K562 (cell line): Measurements from ENCODE around the gene RAB38. TPM values are rescaled to one million over a fixed set of nuclear protein-coding genes. Genes with fewer than 3 reads are reported as not detected.

ENCODE experiments used
- ATAC-seq: fragments of 200-7000 bp; cut with Tn5 transposase; 3 replicates; pipeline ENCODE4 v1.9.1; 2020; ENCODE audit warnings: moderate library complexity
- BruUV-seq: library from RNA; stranded (reverse); fragments of 400-500 nt; replicated peaks from 2 replicates; lab custom pipeline; 2021; lab: Mats Ljungman, UMichigan
- CTCF ChIA-PET: fragments of 300-600 bp; formaldehyde crosslinking; extraction: SDS; loops from one replicate; lab custom pipeline; 2021; ENCODE audit warnings: low intra/inter-chr PET ratio; lab: Yijun Ruan, JAX
- POLR2A ChIA-PET: fragments of 300-600, 350-650 bp; sonication (Branson Sonifier 250); formaldehyde crosslinking; extraction: SDS; loops from one replicate; lab custom pipeline; 2021; ENCODE audit warnings: antibody characterized with exemption, inconsistent platforms; lab: Yijun Ruan, JAX
- DNase-seq, 4 experiments: peaks; one replicate each; pipeline versions ENCODE4 v3.0.0 to v3.0.0-alpha.2; 2011 to 2018; ENCODE audit warnings: low spot score in 3 of 4, mixed read lengths in 3 of 4; ENCODE audit errors: extremely low read depth in 1 of 4
- FAIRE-seq: peaks from 2 replicates; lab custom pipeline; 2011; peaks lifted over from hg19 to GRCh38; lab: Jason Lieb, UNC
- H2AFZ ChIP-seq: 2 replicates; pipeline ENCODE4 v1.6.0; 2011; ENCODE audit warnings: low read depth, low read length, control low read depth, inconsistent platforms
- H3K27ac ChIP-seq: fragments of 200-600 bp; 3 replicates; pipeline ENCODE4 v1.8.0; 2011; ENCODE audit warnings: low read depth, mild to moderate bottlenecking, control low read depth, inconsistent platforms, low read length, moderate library complexity, mixed read lengths; ENCODE audit errors: extremely low read depth
- H3K27me3 ChIP-seq, 2 experiments: fragments of 300-600 bp in 1 of 2; 2 replicates in 1 of 2; 3 replicates in 1 of 2; pipeline versions ENCODE4 v1.6.0 to v1.8.0; 2011; ENCODE audit warnings: inconsistent platforms in 2 of 2, low read length in 2 of 2, mild to moderate bottlenecking in 1 of 2, mixed read lengths in 1 of 2, moderate library complexity in 1 of 2; ENCODE audit not compliant: control insufficient read depth in 2 of 2, insufficient read depth in 2 of 2
- H3K36me3 ChIP-seq: fragments of 300-600 bp; 3 replicates; pipeline ENCODE4 v1.8.0; 2011; ENCODE audit warnings: mild to moderate bottlenecking, low read length, inconsistent platforms; ENCODE audit not compliant: control insufficient read depth, insufficient read depth
- H3K4me1 ChIP-seq, 2 experiments: fragments of 200-600 bp in 1 of 2; replicated peaks in 1 of 2; 2 replicates in 1 of 2; 3 replicates in 1 of 2; pipeline versions ENCODE4 v1.5.1 to v1.8.0; 2011; ENCODE audit warnings: inconsistent platforms in 2 of 2, low read length in 2 of 2, mild to moderate bottlenecking in 1 of 2, mixed read lengths in 1 of 2, moderate library complexity in 1 of 2; ENCODE audit not compliant: control insufficient read depth in 2 of 2, insufficient read depth in 2 of 2
- H3K4me2 ChIP-seq: 2 replicates; pipeline ENCODE4 v1.6.1; 2011; ENCODE audit warnings: low read length, control low read depth, inconsistent platforms, mixed read lengths; ENCODE audit not compliant: insufficient read depth
- H3K4me3 ChIP-seq: fragments of 200-600 bp; sonication (generic), shearing (Covaris generic); 2 replicates; pipeline ENCODE4 v1.5.1; 2016; ENCODE audit warnings: control low read depth, inconsistent platforms
- H3K79me2 ChIP-seq: fragments of 200-600 bp; 3 replicates; pipeline ENCODE4 v1.8.0; 2011; ENCODE audit warnings: low read length, inconsistent platforms; ENCODE audit not compliant: control insufficient read depth, insufficient read depth
- H3K9ac ChIP-seq, 2 experiments: 2 replicates each; pipeline versions ENCODE4 v1.6.0 to v1.6.1; 2011; ENCODE audit warnings: low read depth in 2 of 2, low read length in 2 of 2, control low read depth in 1 of 2, inconsistent platforms in 1 of 2, mild to moderate bottlenecking in 1 of 2, mixed read lengths in 1 of 2; ENCODE audit not compliant: insufficient read depth in 1 of 2
- H3K9me1 ChIP-seq: one replicate; pipeline ENCODE4 v1.6.0; 2011; ENCODE audit warnings: inconsistent platforms, mild to moderate bottlenecking, low read length, moderate library complexity; ENCODE audit not compliant: control insufficient read depth, insufficient read depth
- H3K9me3 ChIP-seq: replicated peaks from 2 replicates; pipeline ENCODE4 v1.5.1; 2011; ENCODE audit warnings: low read depth, low read length, inconsistent platforms; ENCODE audit not compliant: control insufficient read depth, insufficient read depth
- H4K20me1 ChIP-seq: replicated peaks from 2 replicates; pipeline ENCODE4 v1.6.1; 2011; ENCODE audit warnings: low read length, inconsistent platforms, mixed read lengths; ENCODE audit not compliant: control insufficient read depth, insufficient read depth
- BCOR ChIP-seq: fragments of 450-650 bp; IDR thresholded peaks from 2 replicates; pipeline ENCODE4 v1.6.1; 2016
- CCAR2 ChIP-seq: fragments of 200-400 bp; formaldehyde crosslinking; IDR thresholded peaks from 2 replicates; pipeline ENCODE4 v1.6.1; 2017; ENCODE audit warnings: mild to moderate bottlenecking, low read depth, low read length
- DDX20 ChIP-seq: fragments of 450-650 bp; IDR thresholded peaks from 2 replicates; pipeline ENCODE4 v1.6.1; 2016; ENCODE audit warnings: missing genetic modification characterization, low read depth, mild to moderate bottlenecking, missing compliant biosample characterization, moderate library complexity
- HNRNPK ChIP-seq: fragments of 200-400 bp; formaldehyde crosslinking; IDR thresholded peaks from one replicate; pipeline ENCODE4 v1.6.1; 2018; ENCODE audit warnings: mild to moderate bottlenecking, low read depth, low read length; ENCODE audit not compliant: poor library complexity, severe bottlenecking
- KDM1A ChIP-seq, 2 experiments: fragments of 450-650 bp; IDR thresholded peaks; 2 replicates each; pipeline ENCODE4 v1.6.1; 2016; ENCODE audit warnings: mild to moderate bottlenecking in 2 of 2
- PURB ChIP-seq: sonication (generic); formaldehyde crosslinking; IDR thresholded peaks from 2 replicates; pipeline ENCODE4 v1.9.0; 2021; ENCODE audit warnings: low read depth, mild to moderate bottlenecking, missing genetic modification reagents
- SMARCA4 ChIP-seq: fragments of 450-650 bp; IDR thresholded peaks from 2 replicates; pipeline ENCODE4 v1.6.1; 2016
- SUPT5H ChIP-seq: fragments of 450-650 bp; IDR thresholded peaks from 2 replicates; pipeline ENCODE4 v1.6.1; 2016
- TFAM ChIP-seq: fragments of 250-450 bp; sonication (Bioruptor Pico); conservative IDR thresholded peaks from 2 replicates; pipeline ENCODE4 v1.5.0; 2021; ENCODE audit warnings: mild to moderate bottlenecking, moderate library complexity
- ZBTB1 ChIP-seq: sonication (generic); formaldehyde crosslinking; IDR thresholded peaks from 2 replicates; pipeline ENCODE4 v1.8.1; 2023; ENCODE audit warnings: missing genetic modification reagents, low read depth, mild to moderate bottlenecking, borderline replicate concordance
- ZNF354B ChIP-seq: fragments of 250-450 bp; sonication (Bioruptor Pico); IDR thresholded peaks from 2 replicates; pipeline ENCODE4 v1.4.0; 2020
- ZNF766 ChIP-seq: fragments of 200-800 bp; sonication (Bioruptor generic); conservative IDR thresholded peaks from 2 replicates; pipeline ENCODE4 v1.6.1; 2016; ENCODE audit warnings: missing genetic modification characterization, missing compliant biosample characterization
- WGBS: fragments of 100-300 bp; shearing (Covaris generic); methylation state at CpG from one replicate; pipeline ENCODE4 v1.1.6; 2016; ENCODE audit warnings: low coverage, mixed read lengths; ENCODE audit not compliant: insufficient coverage; ENCODE audit errors: missing lambda C conversion rate; 5-methylcytosine and 5-hydroxymethylcytosine counted together
- in situ Hi-C: fragments of 300-500 bp; cut with MboI; formaldehyde crosslinking; loops from 4 replicates; pipeline ENCODE4 v1.15.0; 2018; ENCODE audit warnings: inconsistent platforms, mixed read lengths
- intact Hi-C: fragments of 100-400 bp; cut with micrococcal nuclease; formaldehyde crosslinking; loops from 2 replicates; pipeline ENCODE4 v1.14.2; 2022
- polyA plus RNA-seq, 8 experiments: library from polyadenylated mRNA; depleted of rRNA in 4 of 8; stranded (reverse) in 5 of 8; unstranded in 3 of 8; fragments of >200 nt; fragmentation: Nextera tagmentation in 2 of 8; fragmentation: Illumina TruSeq in 1 of 8; extraction: Ambion mirVana in 2 of 8; extraction: Trizol in 1 of 8; gene quantifications; 2 replicates each; pipeline versions ENCODE4 v1.2.1 to v1.2.3, GENCODE V29; 2011 to 2014; ENCODE audit warnings: inconsistent platforms in 1 of 8, missing spikeins in 1 of 8
- total RNA-seq, 7 experiments: library from RNA; depleted of rRNA in 6 of 7; stranded (reverse); fragments of >200 nt in 6 of 7; fragmentation: Illumina TruSeq in 2 of 7; extraction: Trizol in 2 of 7; gene quantifications; 2 replicates each; pipeline versions ENCODE4 v1.2.1 to v1.2.3, GENCODE V29; 2011 to 2021; ENCODE audit warnings: low replicate concordance in 1 of 7
- TF ChIP-seq, protein P1 (sequence below): fragments of 250-450 bp; sonication (Bioruptor Pico); IDR thresholded peaks from 2 replicates; pipeline ENCODE4 v1.8.0; 2022; ENCODE audit warnings: inconsistent platforms
- TF ChIP-seq, protein P2 (sequence below): sonication (generic); formaldehyde crosslinking; IDR thresholded peaks from 2 replicates; pipeline ENCODE4 v1.8.0; 2022; ENCODE audit warnings: mild to moderate bottlenecking, missing genetic modification reagents
- TF ChIP-seq, protein P3 (sequence below): fragments of 200-800 bp; sonication (Bioruptor generic); IDR thresholded peaks from 2 replicates; pipeline ENCODE4 v1.6.1; 2017; ENCODE audit warnings: missing genetic modification characterization, missing compliant biosample characterization
- TF ChIP-seq, protein P4 (sequence below): sonication (generic); formaldehyde crosslinking; IDR thresholded peaks from 2 replicates; pipeline ENCODE4 v1.8.0; 2022; ENCODE audit warnings: missing genetic modification reagents, mild to moderate bottlenecking, moderate library complexity, borderline replicate concordance
- TF ChIP-seq, protein P5 (sequence below): sonication (generic); formaldehyde crosslinking; IDR thresholded peaks from 2 replicates; pipeline ENCODE4 v1.5.0; 2020; ENCODE audit warnings: missing genetic modification reagents

RAB38 gene
- total and polyA plus RNA-seq, 9 of the 15 experiments (the other 6 are each of a cell fraction or from before 2014, with no cell fraction given), result 0.59 to 2.9 (median 2.2) TPM

DNA sequence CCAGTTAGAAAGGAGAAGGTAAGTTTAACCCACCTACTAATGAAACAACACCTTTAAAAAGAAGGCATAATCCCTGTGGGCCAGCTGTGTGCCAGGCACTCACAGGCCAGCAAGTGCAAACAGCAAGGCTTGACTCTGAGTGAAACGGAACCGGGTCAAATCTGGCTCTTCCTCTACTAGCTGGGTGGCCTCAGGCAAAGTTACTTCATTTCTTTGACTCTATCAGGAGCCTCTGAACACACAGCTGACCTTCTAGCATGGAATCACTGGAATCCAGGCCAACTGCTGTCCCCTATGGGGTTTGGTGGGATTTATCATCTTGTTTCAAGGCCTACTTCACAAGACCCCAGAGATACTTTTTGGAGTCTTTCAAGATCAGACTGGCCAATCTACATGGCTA lies 3.3 kb downstream of the RAB38 start:
- Histone ChIP-seq H3K9me1 (no peaks in the 10 kb centered on the region), H3K79me2 (no peaks in the 10 kb centered on the region), H3K27ac (no peak overlapping the region), H3K36me3 (no peaks in the 10 kb centered on the region), H4K20me1 (no peaks in the 10 kb centered on the region), H3K9me3 (no peaks in the 10 kb centered on the region), H3K9ac (no peak overlapping the region), H3K4me2 (no peak overlapping the region), H3K4me3 (no peak overlapping the region), H3K4me1 (peaks cover 0 to 8% of the 10 kb centered on the region in 2 experiments; a peak in 2 of 5 replicates), H3K27me3 (no peaks in the 10 kb centered on the region), H2AFZ (no peak overlapping the region)
- intact Hi-C loops, result no loop called here
- 0% methylated on average over 2 of the region's 2 CpGs for WGBS
- no TSS peak for BruUV-seq
- ChIA-PET CTCF (no interaction called here), POLR2A (no interaction called here)
- FAIRE-seq (no peak), DNase-seq (no peak), ATAC-seq (no peak)
- in situ Hi-C loops, result no loop called here
- TF ChIP-seq, protein P1, sequence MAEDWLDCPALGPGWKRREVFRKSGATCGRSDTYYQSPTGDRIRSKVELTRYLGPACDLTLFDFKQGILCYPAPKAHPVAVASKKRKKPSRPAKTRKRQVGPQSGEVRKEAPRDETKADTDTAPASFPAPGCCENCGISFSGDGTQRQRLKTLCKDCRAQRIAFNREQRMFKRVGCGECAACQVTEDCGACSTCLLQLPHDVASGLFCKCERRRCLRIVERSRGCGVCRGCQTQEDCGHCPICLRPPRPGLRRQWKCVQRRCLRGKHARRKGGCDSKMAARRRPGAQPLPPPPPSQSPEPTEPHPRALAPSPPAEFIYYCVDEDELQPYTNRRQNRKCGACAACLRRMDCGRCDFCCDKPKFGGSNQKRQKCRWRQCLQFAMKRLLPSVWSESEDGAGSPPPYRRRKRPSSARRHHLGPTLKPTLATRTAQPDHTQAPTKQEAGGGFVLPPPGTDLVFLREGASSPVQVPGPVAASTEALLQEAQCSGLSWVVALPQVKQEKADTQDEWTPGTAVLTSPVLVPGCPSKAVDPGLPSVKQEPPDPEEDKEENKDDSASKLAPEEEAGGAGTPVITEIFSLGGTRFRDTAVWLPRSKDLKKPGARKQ (CRISPR knock-in tag), result no peak
- TF ChIP-seq SUPT5H, result no peak
- TF ChIP-seq PURB (CRISPR knock-in tag), result no peak
- no peak for TF ChIP-seq KDM1A (IDR thresholded peaks at IDR 0.05)
- no peak for TF ChIP-seq ZNF766
- no peak for TF ChIP-seq ZBTB1 (CRISPR knock-in tag)
- TF ChIP-seq SMARCA4, result no peak
- no peak for TF ChIP-seq CCAR2
- no peak for TF ChIP-seq BCOR
- TF ChIP-seq HNRNPK, result no peak
- TF ChIP-seq TFAM (CRISPR knock-in tag), result no peak
- TF ChIP-seq, protein P2, sequence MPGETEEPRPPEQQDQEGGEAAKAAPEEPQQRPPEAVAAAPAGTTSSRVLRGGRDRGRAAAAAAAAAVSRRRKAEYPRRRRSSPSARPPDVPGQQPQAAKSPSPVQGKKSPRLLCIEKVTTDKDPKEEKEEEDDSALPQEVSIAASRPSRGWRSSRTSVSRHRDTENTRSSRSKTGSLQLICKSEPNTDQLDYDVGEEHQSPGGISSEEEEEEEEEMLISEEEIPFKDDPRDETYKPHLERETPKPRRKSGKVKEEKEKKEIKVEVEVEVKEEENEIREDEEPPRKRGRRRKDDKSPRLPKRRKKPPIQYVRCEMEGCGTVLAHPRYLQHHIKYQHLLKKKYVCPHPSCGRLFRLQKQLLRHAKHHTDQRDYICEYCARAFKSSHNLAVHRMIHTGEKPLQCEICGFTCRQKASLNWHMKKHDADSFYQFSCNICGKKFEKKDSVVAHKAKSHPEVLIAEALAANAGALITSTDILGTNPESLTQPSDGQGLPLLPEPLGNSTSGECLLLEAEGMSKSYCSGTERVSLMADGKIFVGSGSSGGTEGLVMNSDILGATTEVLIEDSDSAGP (CRISPR knock-in tag), result no peak
- no peak for TF ChIP-seq DDX20 (tag)
- TF ChIP-seq, protein P3, sequence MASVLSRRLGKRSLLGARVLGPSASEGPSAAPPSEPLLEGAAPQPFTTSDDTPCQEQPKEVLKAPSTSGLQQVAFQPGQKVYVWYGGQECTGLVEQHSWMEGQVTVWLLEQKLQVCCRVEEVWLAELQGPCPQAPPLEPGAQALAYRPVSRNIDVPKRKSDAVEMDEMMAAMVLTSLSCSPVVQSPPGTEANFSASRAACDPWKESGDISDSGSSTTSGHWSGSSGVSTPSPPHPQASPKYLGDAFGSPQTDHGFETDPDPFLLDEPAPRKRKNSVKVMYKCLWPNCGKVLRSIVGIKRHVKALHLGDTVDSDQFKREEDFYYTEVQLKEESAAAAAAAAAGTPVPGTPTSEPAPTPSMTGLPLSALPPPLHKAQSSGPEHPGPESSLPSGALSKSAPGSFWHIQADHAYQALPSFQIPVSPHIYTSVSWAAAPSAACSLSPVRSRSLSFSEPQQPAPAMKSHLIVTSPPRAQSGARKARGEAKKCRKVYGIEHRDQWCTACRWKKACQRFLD (CRISPR knock-in tag), result no peak
- no peak for TF ChIP-seq ZNF354B (CRISPR knock-in tag)
- TF ChIP-seq, protein P4, sequence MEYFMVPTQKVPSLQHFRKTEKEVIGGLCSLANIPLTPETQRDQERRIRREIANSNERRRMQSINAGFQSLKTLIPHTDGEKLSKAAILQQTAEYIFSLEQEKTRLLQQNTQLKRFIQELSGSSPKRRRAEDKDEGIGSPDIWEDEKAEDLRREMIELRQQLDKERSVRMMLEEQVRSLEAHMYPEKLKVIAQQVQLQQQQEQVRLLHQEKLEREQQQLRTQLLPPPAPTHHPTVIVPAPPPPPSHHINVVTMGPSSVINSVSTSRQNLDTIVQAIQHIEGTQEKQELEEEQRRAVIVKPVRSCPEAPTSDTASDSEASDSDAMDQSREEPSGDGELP (CRISPR knock-in tag), result no peak
- TF ChIP-seq, protein P5, sequence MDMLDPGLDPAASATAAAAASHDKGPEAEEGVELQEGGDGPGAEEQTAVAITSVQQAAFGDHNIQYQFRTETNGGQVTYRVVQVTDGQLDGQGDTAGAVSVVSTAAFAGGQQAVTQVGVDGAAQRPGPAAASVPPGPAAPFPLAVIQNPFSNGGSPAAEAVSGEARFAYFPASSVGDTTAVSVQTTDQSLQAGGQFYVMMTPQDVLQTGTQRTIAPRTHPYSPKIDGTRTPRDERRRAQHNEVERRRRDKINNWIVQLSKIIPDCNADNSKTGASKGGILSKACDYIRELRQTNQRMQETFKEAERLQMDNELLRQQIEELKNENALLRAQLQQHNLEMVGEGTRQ, result no peak
